Panc1 (cell line): ENCODE results near the gene TMEM233. TPM values are rescaled to one million over a fixed set of nuclear protein-coding genes. Genes with fewer than 3 reads are reported as not detected.

Source experiments
- ATAC-seq: fragments of 200-7000 bp; cut with Tn5 transposase; 2 replicates; pipeline ENCODE4 v1.9.1; 2020; ENCODE audit warnings: mild to moderate bottlenecking, moderate library complexity
- BruUV-seq: library from RNA; stranded (reverse); fragments of 400-500 nt; replicated peaks from 2 replicates; lab custom pipeline; 2021; lab: Mats Ljungman, UMichigan
- CTCF ChIA-PET: fragments of 300-600 bp; sonication (Branson Sonifier 250); formaldehyde crosslinking; loops from one replicate; lab custom pipeline; 2022; ENCODE audit warnings: antibody characterized with exemption; lab: Charles Lee
- POLR2A ChIA-PET: fragments of 300-600 bp; sonication (Branson Sonifier 250); formaldehyde crosslinking; loops from one replicate; lab custom pipeline; 2022; ENCODE audit warnings: antibody characterized with exemption; lab: Charles Lee
- DNase-seq: peaks from one replicate; pipeline ENCODE4 v3.0.0-alpha.2; 2010; ENCODE audit warnings: low read depth, low spot score
- H3K27ac ChIP-seq: 2 replicates; pipeline ENCODE4 v1.5.1; 2011; ENCODE audit warnings: mild to moderate bottlenecking, low read length, inconsistent platforms
- H3K27me3 ChIP-seq: fragments of 200-500 bp; sonication (Bioruptor generic); 2 replicates; pipeline ENCODE4 v1.6.0; 2014; ENCODE audit warnings: low read length, inconsistent platforms; ENCODE audit not compliant: control insufficient read depth, insufficient read depth
- H3K36me3 ChIP-seq: fragments of 200-500 bp; sonication (Bioruptor generic); 2 replicates; pipeline ENCODE4 v1.5.1; 2014; ENCODE audit warnings: inconsistent platforms, mild to moderate bottlenecking, low read length, moderate library complexity; ENCODE audit not compliant: control insufficient read depth, insufficient read depth
- H3K4me1 ChIP-seq: 2 replicates; pipeline ENCODE4 v1.5.1; 2011; ENCODE audit warnings: inconsistent platforms, mild to moderate bottlenecking, low read length, moderate library complexity; ENCODE audit not compliant: control insufficient read depth, insufficient read depth
- H3K4me3 ChIP-seq, 2 experiments: 2 replicates each; pipeline ENCODE4 v1.5.1; 2011 to 2012; ENCODE audit warnings: low read depth in 2 of 2, low read length in 2 of 2, mild to moderate bottlenecking in 2 of 2, inconsistent platforms in 1 of 2, moderate library complexity in 1 of 2
- H3K9me3 ChIP-seq: fragments of 200-500 bp; sonication (Bioruptor generic); 2 replicates; pipeline ENCODE4 v1.5.1; 2014; ENCODE audit warnings: low read depth, mild to moderate bottlenecking, inconsistent platforms, low read length, moderate library complexity; ENCODE audit not compliant: control insufficient read depth, insufficient read depth
- CTCF ChIP-seq: fragments of 450-650 bp; IDR thresholded peaks from 2 replicates; pipeline ENCODE4 v1.5.1; 2017; ENCODE audit warnings: mild to moderate bottlenecking
- POLR2AphosphoS5 ChIP-seq: IDR thresholded peaks from 2 replicates; pipeline ENCODE4 v1.6.1; 2012; ENCODE audit warnings: mild to moderate bottlenecking, low read depth, low read length, moderate library complexity
- SIN3A ChIP-seq: IDR thresholded peaks from 2 replicates; pipeline ENCODE4 v1.6.1; 2012; ENCODE audit warnings: low read depth, mild to moderate bottlenecking, low read length, moderate library complexity, borderline replicate concordance; ENCODE audit not compliant: insufficient read depth
- TCF7L2 ChIP-seq: IDR thresholded peaks from 2 replicates; pipeline ENCODE4 v1.6.1; 2011; ENCODE audit warnings: mild to moderate bottlenecking, low read depth, low read length, inconsistent platforms
- in situ Hi-C: cut with HindIII; loops from 2 replicates; pipeline ENCODE4 v1.10.0; 2016; ENCODE audit warnings: low sequenced_read_pairs, low pct_unique_long_range_greater_than_20kb
- intact Hi-C: fragments of 100-400 bp; cut with micrococcal nuclease; formaldehyde crosslinking; loops from one replicate; pipeline ENCODE4 v1.10.0; 2022; ENCODE audit not compliant: unreplicated experiment
- total RNA-seq: library from RNA; stranded (reverse); gene quantifications from one replicate; pipeline ENCODE4 v1.2.1, GENCODE V29; 2021; ENCODE audit not compliant: unreplicated experiment
- TF ChIP-seq, protein P1 (sequence below), 2 experiments: IDR thresholded peaks; 2 replicates each; pipeline ENCODE4 v1.6.1; 2011 to 2012; ENCODE audit warnings: low read depth in 2 of 2, control low read depth in 1 of 2, low read length in 1 of 2, mild to moderate bottlenecking in 1 of 2, moderate library complexity in 1 of 2; ENCODE audit not compliant: insufficient read depth in 1 of 2

The TMEM233 gene
- total RNA-seq, 1 experiment from 2014 or later = not detected

DNA sequence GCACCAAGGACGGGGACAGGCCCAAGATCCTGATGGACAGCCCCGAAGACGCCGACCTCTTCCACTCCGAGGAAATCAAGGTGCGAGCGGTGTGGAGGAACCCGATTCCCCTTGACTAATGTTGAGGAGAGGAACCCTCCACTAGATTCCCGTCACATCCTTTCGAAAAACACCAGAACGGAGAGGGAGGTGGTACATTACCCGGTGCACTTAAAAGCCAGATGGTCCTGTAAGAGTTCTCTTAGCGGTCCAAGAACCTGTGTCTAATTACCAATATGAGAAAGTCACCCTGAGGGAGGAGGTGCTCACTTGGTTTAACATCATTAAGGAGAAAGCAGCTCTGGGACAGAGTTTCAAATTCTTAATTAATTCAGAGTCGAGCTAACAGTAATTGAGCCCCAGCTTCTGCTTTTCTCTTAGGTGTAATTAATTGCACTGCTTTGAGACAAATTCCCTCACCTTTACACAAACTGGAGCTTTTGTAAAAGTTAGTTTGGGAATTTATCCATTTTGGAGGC, 74.8 kb downstream of the TMEM233 start:
- Histone ChIP-seq H3K9me3 (no peaks in the 10 kb centered on the region), H3K36me3 (peaks cover 31% of the 10 kb centered on the region), H3K4me3 (peak overlapping the region; percentile 77 to 99), H3K4me1 (peaks cover 15% of the 10 kb centered on the region), H3K27me3 (no peaks in the 10 kb centered on the region), H3K27ac (peak overlapping the region; percentile 98)
- ChIA-PET CTCF (interaction anchor here (0.6 to 0.7 kb wide), 4 partner anchors 13 to 489 kb away, joined by 3 to 4 read pairs (median 4); no protein-coding TSS in a partner anchor), POLR2A (interaction anchor here (0.6 to 0.7 kb wide), 2 partner anchors 475 to 1301 kb away, joined by 3 to 12 read pairs; no protein-coding TSS in a partner anchor)
- DNase-seq (no peak), ATAC-seq (no peak)
- BruUV-seq = no TSS peak
- in situ Hi-C loops (no loop called here), intact Hi-C loops (no loop called here)
- no peak for TF ChIP-seq SIN3A
- no peak for TF ChIP-seq CTCF
- no peak for TF ChIP-seq TCF7L2
- TF ChIP-seq POLR2AphosphoS5 = no peak
- TF ChIP-seq, protein P1, sequence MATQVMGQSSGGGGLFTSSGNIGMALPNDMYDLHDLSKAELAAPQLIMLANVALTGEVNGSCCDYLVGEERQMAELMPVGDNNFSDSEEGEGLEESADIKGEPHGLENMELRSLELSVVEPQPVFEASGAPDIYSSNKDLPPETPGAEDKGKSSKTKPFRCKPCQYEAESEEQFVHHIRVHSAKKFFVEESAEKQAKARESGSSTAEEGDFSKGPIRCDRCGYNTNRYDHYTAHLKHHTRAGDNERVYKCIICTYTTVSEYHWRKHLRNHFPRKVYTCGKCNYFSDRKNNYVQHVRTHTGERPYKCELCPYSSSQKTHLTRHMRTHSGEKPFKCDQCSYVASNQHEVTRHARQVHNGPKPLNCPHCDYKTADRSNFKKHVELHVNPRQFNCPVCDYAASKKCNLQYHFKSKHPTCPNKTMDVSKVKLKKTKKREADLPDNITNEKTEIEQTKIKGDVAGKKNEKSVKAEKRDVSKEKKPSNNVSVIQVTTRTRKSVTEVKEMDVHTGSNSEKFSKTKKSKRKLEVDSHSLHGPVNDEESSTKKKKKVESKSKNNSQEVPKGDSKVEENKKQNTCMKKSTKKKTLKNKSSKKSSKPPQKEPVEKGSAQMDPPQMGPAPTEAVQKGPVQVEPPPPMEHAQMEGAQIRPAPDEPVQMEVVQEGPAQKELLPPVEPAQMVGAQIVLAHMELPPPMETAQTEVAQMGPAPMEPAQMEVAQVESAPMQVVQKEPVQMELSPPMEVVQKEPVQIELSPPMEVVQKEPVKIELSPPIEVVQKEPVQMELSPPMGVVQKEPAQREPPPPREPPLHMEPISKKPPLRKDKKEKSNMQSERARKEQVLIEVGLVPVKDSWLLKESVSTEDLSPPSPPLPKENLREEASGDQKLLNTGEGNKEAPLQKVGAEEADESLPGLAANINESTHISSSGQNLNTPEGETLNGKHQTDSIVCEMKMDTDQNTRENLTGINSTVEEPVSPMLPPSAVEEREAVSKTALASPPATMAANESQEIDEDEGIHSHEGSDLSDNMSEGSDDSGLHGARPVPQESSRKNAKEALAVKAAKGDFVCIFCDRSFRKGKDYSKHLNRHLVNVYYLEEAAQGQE (IDR thresholded peaks at IDR 0.05; ENCODE audit: insufficient read depth in 1 of 2, low read depth in 2 of 2, low read length in 1 of 2) = no peak

DNA sequence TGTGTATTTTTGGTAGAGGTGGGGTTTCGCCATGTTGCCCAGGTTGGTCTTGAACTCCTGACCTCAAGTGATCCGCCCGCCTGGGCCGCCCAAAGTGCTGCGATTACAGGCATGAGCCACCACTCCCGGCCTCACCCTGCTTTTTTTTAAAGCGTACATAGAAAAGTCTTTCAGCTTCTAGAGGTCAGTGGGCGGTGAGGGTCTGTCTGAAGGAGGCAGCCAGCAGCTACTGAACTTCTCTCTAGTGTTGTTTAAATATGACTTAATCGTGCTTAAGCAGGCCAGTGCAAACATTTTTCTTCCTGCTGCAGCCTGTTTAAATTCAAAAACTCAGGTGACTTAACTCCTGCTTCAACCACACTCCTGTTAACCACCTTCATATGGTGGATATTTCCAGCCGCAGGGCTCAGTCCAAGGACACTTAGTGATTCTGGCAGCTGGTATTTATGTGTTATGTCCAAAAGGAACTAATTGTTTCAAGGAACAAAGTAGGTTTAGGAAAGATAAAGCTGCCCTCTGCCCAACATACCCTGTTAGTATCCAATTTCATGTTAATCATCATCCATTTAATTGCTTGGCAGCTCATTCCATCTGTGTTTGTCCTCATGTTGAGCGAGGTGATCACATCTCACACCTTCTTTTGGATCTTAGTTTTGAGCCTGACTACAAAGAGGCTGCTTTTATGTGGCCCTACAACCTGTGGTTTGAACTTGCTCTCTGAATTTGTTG, 76.3 kb downstream of the TMEM233 start:
- H3K4me1 ChIP-seq = peaks cover 15% of the 10 kb centered on the region
- CTCF ChIA-PET = no interaction called here
- DNase-seq = no peak
- peak overlapping the region; percentile 59 for H3K27ac ChIP-seq
- no peaks in the 10 kb centered on the region for H3K9me3 ChIP-seq
- ATAC-seq = no peak
- in situ Hi-C loops = no loop called here
- POLR2A ChIA-PET = no interaction called here
- H3K36me3 ChIP-seq = peaks cover 43% of the 10 kb centered on the region
- H3K4me3 ChIP-seq = peak overlapping the region; percentile 14 to 77
- intact Hi-C loops = no loop called here
- no peaks in the 10 kb centered on the region for H3K27me3 ChIP-seq
- TF ChIP-seq CTCF = no peak
- TF ChIP-seq POLR2AphosphoS5 = no peak
- no peak for TF ChIP-seq SIN3A
- TF ChIP-seq TCF7L2 = no peak
- TF ChIP-seq, protein P1 (IDR thresholded peaks at IDR 0.05; ENCODE audit: insufficient read depth in 1 of 2, low read depth in 2 of 2, low read length in 1 of 2) = no peak
- BruUV-seq = TSS peak; percentile 44
